Epithelial cell of esophagus (primary cell): ENCODE results near the gene FAM222A.
A peak's percentile ranks its signal among the peaks of the same experiment; 100 is the strongest.
"Not testable (repeated sequence)": the region's sequence is repeated elsewhere in the genome, so short reads cannot be mapped to it uniquely, and the experiment has no call there.

ENCODE experiments used
- DNase-seq: peaks from one replicate; pipeline ENCODE4 v3.0.0; 2010; ENCODE audit warnings: low read depth
- H3K4me3 ChIP-seq: 2 replicates; pipeline ENCODE4 v1.5.1; 2011; ENCODE audit warnings: mild to moderate bottlenecking, low read length, control low read depth
- TF ChIP-seq, protein P1 (sequence below): IDR thresholded peaks from 2 replicates; pipeline ENCODE4 v1.5.1; 2011; ENCODE audit warnings: low read depth, mild to moderate bottlenecking, low read length, control low read depth, inconsistent platforms; ENCODE audit not compliant: insufficient read depth; ENCODE audit errors: missing control alignments

FAM222A gene

DNA sequence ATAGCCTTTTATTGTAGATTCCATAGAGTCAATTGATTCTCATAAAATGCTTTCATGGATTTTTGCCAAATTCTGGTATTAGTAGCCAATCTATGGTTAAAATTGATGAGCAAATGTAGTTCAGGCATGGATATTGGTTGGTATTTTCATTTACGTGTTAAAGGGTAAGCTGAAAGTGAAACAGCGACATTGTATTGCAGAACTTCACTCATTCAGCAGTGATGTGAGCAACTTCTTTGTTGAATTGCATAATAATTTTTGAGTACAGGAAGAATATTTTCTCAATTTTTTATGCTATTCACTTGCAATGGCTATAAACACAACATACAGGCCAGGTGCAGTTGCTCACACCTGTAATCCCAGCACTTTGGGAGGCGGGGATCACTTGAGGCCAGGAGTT is 24.2 kb upstream of the FAM222A start:
- no peak overlapping the region for H3K4me3 ChIP-seq
- no peak for DNase-seq
- TF ChIP-seq, protein P1, sequence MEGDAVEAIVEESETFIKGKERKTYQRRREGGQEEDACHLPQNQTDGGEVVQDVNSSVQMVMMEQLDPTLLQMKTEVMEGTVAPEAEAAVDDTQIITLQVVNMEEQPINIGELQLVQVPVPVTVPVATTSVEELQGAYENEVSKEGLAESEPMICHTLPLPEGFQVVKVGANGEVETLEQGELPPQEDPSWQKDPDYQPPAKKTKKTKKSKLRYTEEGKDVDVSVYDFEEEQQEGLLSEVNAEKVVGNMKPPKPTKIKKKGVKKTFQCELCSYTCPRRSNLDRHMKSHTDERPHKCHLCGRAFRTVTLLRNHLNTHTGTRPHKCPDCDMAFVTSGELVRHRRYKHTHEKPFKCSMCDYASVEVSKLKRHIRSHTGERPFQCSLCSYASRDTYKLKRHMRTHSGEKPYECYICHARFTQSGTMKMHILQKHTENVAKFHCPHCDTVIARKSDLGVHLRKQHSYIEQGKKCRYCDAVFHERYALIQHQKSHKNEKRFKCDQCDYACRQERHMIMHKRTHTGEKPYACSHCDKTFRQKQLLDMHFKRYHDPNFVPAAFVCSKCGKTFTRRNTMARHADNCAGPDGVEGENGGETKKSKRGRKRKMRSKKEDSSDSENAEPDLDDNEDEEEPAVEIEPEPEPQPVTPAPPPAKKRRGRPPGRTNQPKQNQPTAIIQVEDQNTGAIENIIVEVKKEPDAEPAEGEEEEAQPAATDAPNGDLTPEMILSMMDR = no peak

DNA sequence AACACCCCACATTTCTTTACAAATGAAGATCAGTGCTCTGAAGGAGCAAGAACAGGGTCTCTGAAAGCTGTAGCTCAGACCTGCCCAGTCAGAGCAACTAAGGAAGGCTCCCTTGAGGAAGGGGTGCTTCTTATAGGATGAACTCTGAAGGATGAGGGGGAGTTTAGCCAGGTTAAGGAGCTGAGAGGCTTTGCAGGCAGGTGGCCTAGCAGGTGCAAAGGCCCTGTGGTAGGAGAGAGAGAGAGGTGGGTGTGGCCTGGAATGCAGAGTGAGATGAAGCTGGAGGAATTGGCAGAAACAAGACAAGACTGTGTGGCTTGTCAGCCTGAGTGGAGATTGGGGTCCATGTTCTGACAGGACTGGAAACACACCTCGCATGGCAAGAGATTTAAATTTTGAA is 20.5 kb upstream of the FAM222A start:
- DNase-seq = no peak
- H3K4me3 ChIP-seq = no peak overlapping the region
- TF ChIP-seq, protein P1 = no peak

DNA sequence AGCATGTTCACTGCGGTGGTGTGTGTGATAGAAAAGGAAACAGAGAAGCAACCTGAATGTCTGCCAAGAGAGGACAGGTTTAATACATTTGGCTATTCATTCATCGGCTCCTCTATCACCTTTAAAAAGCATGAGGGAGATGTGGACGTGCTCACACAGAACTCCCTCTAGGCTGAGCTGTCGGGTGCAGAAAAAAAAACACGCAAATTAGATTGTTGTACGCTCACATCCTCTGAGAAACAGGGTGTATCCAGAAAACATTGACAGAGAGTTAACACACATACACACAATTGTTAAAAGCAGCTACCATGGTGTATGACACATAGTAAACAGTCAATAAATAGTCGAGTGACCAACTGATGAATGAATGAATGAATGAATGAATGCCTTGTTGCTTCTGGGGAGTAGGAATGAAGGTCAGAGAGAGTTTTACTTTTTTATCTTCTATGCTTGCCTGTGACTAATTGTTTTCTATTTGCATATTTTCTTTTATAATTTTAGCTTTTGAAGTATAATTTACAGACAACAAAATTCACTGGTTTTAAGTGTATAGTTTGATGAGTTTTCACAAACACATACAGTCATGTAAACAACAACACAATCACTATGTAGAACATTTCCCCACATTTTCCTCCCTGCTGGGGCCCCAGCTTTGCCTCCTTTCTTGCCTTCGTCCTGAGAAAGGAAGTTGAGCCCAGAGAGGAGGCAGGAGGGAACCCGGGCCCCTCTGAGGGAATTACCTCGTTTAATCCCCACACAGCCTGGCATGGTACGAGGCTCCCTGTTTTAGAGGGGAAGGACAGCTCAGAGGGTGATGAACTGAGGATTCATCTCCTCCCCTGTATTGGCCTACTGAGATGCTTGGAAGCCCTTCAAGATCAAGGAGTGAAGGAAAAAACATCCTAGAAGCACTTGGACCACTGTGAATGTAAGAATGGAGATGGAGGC is 19.7 kb upstream of the FAM222A start:
- H3K4me3 ChIP-seq = no peak overlapping the region
- TF ChIP-seq, protein P1 = no peak

DNA sequence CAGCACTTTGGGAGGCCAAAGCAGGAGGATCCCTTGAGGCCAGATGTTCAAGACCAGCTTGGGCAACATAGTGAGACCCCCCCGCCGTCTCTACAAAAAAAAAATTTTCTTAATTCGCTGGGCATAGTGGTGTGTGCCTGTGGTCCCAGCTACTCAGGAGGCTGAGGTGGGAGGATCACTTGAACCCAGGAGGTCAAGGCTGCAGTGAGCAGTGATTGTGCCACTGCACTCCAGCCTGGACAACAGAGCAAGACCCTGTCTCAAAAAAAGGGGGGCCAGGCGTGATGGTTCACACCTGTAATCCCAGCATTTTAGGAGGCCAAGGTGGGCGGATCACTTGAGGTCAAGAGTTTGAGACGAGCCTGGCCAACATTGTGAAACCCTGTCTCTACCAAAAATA is 19.0 kb upstream of the FAM222A start:
- H3K4me3 ChIP-seq, DNase-seq: not testable (repeated sequence)

More for the DNA sequence above, 19.7 kb upstream of the FAM222A start:
- DNase-seq = peak; percentile 19

DNA sequence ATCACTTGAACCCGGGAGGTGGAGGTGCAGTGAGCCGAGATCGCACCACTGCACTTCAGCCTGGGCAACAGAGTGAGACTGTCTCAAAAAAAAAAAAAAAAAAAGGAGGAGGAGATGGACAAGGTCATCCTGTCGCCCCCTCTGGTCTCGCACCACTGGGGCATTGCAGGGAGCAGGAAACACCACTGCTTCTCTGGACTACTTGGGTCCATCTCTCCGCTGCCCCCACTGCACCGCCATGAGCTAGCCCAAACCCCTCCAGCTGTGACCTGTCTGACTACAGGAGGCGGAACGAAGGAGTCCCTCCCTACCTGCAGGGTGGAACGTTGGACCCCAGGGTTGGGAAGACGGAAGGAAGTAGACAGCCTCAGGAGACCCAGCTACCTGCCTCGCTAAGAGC is 18.2 kb upstream of the FAM222A start:
- DNase-seq = no peak
- TF ChIP-seq, protein P1 = no peak

DNA sequence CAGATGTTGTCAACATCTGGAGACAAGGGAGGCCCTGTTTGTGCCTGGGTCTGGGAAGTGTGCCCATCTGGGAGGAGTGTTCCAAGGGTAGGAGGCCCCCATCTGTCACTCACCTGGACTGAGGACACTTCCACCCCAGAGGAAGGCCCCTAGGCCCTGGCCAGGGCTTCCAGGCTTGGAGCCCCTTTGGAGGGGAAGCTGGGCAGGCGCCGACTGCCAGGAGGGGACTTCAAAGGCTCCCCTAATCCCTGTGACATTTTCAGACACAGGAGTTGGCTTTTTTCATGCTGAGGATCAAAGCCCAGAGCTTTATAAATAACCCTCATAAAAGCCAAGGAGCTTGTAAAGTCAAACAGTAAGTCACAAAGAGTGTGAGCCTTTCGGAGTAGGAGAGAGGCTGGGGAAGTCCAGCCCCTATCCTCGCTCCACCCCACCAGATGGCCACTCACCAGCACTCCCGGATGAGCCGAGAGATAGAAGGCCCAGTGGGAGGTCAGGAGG is 17.6 kb upstream of the FAM222A start:
- no peak overlapping the region for H3K4me3 ChIP-seq
- TF ChIP-seq, protein P1 = no peak
- DNase-seq = no peak

More for the DNA sequence above, 18.2 kb upstream of the FAM222A start:
- H3K4me3 ChIP-seq = no peak overlapping the region

DNA sequence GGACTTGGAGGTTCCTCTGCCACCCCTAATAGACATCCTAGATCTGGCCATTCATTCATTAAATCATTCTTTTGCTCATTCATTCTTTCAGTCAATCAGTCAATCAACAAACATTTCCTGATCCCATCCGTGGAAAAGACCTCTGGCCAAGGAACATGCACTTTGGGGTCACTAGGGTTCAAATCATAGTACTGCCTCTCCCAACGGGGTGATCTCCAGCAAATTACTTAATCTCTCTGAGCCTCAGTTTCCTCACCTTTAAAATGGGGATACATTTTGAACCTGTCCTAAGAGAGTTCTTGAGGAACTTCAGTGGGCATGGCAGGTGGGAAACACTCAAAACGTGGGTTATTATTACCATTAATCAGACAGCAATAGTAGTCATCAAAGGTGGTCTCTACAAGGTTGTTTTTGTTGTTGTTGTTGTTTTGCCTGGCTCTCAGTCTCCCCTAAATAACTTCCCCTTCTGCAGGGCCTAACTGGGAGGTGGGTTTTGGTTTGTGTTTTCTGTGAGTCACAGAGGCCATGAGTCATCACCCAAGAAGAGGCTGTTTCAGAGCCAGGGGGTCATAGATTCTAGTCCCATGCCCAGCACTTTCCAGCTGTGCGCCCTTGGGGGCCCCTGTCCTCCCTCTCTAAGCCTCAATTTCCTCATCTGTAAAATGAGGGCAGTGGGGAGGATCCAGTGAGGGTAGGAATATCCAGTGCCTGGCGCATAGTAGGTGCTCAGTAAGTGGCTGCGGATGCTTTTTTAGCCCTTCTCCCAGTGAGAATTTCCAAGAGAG is 16.9 kb upstream of the FAM222A start:
- no peak overlapping the region for H3K4me3 ChIP-seq
- peak; percentile 17 for DNase-seq
- TF ChIP-seq, protein P1 = no peak
